Stimulated activated CD4-positive, alpha-beta T cell treated with anti-CD3 and anti-CD28 coated beads, Interleukin-4, amount 100 ng/mL, for 4 hours (primary cell): ENCODE data around the gene C22orf15.
"Not testable (repeated sequence)": the region's sequence is repeated elsewhere in the genome, so short reads cannot be mapped to it uniquely, and the experiment has no call there.

Experiments
- DNase-seq, 2 experiments: peaks; one replicate each; pipeline ENCODE4 v3.0.0-alpha.2; 2020

Gene C22orf15, protein sequence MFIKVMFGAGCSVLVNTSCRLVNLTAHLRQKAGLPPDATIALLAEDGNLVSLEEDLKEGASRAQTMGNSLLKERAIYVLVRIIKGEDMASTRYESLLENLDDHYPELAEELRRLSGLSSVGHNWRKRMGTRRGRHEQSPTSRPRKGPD

DNA sequence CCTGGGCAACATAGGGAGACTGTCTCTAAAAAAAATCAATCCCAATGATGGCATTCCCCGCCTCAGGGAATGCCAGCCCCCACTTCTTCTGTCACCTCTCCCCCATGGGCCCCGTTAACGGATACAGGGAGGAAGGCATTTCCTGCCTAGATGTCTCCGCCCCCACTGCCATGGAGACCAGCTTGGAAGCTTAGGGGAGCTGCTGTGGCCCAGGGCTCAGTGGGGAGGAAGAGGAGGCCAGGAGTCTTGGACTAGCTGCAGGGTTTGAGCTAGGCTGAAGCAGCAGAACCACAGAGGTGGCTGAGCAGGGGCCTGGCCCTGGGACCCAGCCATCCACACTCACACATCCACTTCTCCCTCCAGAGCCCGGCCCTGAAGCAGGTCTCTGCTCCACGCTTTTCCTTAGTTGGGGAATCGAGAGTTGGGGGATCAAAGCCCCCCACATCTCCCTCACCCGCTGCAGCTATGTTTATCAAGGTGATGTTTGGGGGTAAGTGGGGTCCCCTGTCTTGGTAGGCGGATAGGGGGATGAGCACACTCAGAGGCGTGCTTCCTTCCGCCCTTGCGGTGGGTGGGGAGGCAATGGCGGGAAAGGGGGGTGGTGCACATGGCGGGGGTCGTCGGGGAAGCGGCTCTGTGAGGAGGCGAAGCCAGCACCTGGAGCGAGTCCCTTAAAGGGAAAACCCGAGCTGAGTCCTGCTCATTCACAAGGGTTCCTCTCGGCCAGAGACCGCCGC is at the start of gene C22orf15:
TSS of gene C22orf15 (plus strand) at position 149 of the 737 bp plus-strand sequence. CDS start at position 466, 317 bp downstream.
- DNase-seq = no peak

DNA sequence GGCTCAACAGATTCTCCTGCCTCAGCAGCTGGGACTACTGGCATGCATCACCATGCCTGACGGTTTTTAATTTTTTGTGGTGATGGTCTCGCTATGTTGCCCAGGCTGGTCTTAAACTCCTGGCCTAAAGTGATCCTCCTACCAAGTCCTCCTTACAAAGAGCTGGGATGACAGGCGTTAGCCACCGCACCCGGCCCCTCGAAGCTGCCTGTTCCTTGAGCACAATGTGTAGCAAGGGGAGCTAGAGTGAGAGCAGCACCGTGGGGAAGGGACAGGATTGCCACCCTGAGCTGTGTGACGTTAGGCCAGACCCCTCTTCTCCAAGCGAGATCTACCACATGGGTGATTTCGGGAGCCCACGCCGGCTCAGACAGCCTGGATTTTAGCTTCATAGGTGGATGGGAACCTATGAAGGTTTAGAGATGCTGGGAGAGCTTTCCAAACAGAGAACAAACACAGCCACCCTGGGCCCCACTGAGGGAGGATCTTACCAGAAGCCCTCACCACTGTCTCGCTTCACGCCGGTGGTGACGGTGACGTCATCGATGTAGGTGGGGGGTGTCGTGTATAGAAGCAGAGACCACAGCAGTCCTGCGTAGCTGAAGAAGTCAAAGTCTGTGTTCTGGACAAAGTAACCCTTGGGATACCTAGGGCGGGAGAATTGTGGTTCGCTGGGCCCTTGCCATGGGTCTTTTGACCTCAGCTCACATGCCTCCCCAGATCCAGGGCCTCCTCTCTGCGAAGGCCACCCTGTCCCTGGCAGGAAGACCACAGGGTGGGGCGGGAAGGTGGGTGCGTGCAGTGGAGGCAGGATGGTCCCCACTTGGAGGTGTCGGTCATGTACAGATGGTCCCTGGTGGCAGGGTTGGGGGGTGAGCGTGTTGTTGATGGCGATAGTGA is 48.8 kb upstream of the C22orf15 start:
- no peak for DNase-seq

DNA sequence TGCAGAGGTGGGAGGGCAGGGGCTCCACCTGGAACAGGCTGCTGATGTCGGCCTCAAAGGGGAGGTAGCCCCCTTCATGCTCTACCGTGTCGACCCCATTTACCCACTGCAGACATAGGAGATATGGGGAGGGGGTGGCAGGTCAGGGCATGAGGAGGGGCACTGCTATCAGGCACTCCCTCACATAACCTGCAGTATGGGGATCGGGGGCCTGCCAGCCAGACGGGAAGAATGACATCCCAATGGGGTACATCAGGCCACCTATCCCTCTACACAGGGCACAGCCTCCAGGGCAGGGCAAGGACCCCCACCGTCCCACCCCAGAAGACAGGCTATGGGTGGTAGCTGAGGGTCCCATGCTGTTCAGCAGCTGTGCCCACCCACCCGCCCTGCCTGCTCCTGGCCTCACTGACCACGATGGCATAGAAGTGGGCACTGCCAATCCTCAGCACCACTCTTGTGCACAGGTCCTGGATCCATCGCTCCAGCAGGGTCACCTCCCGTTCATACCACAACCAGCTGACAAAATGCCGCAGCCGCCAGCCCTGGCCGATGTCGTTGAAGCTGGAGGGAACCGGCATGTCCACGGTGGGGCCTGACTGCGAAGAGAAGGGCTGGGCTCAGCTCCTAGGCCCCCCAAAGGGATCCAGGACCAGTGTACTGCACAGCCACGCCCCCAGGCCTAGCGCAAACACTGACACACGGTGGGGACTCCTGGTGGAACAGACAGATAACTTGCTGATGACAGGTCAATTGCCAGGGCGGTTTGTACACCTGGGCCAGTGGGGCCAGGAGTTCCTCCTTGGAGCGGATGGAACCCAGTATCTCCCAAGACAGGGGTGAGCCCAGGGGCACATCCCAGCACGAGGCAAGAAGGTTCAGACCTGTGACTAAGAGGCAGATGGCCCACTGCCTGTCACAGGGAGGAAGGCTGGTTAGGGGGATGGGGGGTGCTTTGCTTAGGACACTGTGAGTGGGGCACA is 47.9 kb upstream of the C22orf15 start:
- no peak for DNase-seq

DNA sequence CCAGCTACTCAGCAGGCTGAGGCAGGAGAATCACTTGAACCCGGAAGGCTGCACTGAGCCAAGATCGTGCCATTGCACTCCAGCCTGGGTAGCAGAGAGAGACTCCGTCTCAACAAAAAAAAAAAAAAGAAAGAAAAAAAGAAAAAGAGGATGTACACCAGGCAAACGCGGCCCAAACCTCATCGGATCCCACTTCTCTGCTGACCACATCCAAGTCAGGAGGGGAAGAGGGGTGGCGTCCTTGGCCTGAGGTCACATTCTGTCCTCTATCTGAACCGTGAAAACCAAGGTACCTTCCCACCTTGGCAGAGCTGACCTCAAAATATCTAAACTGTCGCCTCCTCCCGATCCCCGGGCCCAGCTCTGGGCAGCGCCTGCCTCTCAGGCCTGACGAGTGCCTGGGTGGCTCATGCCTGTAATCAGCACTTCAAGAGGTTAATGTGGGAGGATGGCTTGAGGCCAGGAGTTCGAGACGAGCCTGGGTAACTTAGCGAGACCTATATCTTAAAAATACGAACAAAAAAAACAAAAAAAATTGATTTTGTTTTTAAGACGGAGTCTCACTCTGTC is 46.9 kb upstream of the C22orf15 start:
- no peak for DNase-seq

DNA sequence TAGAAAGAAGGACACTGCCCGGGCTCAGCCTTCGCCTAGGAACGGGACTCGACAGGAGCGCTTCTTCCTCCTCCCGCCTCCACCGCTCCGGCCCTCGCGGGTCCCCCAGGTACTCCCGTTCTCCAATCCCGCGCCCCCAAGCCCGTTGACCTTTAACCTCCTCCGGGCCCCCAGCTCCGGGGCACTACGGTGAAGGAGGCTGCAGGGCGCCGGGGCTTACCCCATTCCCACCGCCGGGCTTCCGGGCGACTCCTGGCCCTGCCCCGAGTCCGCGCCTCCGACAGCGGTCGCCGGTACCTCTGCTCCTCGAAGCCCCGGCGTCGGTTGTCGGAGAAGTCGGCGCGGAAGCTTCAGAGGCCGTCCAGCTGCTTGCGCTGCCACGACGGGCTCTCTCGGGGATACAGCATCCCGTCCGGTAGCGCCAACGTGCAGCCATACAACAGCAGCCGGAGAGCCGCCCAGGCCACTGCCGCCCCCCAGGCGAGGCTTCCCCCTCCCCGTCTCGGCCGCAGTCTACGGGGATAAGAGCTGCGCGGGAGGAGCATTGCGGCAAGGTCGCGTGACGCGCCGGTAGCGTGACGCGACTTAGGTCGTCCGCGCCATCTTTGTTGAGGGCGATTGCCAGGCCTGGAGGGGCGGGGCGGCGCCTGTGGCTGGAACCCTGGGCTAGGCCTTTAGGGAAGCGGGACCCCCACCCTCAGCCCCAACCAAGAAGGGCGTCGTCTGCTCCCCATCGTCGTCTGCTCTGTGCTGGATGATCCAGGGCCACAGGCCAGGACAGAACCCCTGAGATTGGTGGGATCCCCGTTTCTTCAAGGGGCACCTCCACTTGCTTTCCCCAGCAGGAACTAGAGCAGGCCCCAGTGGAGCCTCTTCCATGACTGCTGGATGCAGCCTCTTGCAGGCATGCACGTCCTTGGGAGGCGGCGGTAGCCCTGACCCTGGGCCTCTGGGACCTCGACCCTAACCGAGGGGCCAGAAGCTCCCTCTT is 45.7 kb upstream of the C22orf15 start:
- DNase-seq = peak; percentile 78 to 79

DNA sequence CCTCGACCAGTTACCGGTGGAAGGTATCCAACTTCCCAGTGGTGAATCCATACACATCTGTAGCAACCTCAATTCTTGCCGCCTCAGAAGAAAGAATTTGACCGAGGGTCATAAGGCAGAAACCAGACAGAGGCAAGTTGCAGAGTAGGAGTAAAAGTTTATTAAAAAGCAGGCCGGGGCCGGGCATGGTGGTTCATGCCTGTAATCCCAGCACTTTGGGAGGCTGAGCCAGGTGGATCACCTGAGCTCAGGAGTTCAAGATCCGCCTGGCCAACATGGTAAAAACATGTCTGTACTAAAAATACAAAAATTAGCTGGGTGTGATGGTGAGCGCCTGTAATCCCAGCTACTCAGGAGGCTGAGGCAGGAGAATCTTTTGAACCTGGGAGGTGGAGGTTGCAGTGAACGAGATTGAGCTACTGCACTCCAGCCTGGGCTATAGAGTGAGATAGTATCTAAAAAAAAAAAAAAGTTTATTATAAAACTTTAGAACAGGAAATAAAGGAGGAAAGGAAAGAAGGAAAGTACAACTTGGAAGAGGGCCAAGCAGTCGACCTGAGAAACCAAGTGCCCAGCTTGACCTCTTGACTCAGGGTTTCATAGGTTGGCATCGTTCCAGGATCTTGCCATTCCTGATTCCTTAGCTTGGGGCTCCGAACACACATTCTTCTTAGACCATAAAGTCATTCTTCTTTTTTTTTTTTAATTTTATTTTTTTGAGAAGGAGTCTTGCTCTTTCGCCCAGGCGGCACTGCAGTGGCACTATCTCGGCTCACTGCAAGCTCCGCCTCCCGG is 44.2 kb upstream of the C22orf15 start:
- no peak for DNase-seq

DNA sequence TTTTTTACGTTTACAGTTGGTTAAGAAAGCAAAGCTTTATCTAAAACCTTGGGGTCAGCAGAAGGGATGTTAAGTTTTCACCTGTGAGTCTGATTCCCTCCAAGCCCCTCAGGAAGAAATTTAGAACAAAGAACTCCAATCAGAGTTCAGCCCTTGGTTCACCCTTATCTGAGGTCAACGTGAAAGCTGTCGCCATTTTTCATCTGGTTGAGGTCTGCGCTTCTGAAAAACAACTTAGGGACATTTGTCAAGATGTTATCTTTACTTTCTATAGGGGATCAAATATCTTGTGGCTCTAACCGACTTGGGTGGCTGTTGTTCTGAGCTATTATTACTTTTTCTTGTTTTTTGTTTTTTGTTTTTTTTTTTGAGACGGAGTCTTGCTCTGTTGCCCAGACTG is 41.9 kb upstream of the C22orf15 start:
- DNase-seq = no peak

DNA sequence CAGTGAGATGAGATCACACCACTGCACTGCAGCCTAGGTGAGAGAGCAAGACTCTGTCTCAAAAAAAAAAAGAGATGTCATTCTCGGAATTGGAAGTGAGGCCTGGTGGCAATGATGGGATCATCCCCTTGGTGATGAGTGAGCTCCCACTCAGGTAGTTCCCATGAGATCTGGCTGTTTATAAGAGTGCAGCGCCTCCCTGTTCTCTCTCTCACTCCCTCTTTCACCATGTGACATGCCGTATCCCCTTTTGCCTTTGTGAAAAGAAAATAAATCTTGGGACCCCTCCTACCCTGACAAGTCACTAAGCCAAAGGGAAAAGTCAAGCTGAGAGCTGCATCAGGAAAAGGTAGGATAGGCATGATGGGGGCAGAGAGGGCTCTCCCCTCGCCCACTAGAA is 40.6 kb upstream of the C22orf15 start:
- DNase-seq = no peak

DNA sequence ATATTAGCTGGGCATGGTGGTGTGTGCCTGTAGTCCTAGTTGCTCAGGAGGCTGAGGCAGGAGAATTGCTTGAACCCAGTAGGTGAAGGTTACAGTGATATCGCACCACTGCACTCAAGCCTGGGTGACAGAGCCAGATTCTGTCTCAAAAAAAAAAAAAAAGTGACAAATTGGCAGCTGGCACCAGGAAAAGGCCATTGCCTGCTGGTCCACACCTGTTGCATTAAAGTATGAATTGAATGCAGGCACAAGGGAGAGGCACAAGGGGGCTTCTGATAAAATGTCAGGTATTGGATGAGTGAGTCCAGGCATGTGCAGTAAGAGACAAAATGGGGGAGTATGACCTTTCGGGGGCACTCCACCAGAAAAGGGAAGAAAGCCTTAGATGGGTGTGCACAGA is 40.1 kb upstream of the C22orf15 start:
- DNase-seq = no peak

DNA sequence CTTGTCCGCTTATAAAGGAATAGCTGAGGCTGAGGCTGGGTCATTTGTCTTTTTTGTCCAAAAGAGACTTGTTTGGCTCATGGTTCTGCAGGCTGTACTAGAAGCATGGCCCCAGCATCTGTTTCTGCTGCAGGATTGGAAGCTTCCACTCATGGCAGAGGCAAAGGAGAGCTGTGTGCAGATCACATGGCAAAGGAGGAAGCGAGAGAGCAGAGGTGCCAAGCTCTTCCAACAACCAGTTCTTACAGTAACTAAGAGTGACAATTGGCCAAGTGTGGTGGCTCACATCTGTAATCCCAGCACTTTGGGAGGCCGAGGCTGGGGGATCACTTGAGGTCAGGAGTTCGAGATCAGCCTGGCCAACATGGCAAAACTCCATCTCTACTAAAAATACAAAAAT is 34.7 kb upstream of the C22orf15 start:
- not testable (repeated sequence) for DNase-seq

DNA sequence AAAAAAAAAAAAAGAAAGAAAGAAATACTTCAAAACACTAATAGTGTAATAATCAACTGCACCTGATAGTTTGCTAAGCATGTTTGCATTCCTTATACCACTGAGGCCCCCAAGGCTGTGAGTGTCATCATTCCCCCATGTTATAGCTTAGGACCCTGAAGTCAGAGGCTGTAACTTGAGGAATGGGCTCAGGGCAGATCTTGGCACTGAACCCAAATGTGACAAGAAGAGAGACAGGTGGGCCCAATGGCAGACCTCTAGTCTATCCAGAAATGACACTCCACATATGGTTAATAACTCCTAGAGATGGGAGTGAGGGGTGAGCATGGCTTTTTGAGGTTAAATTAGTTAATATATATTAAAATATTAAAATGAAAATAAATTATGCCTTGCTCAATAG is 25.1 kb upstream of the C22orf15 start:
- DNase-seq = no peak

DNA sequence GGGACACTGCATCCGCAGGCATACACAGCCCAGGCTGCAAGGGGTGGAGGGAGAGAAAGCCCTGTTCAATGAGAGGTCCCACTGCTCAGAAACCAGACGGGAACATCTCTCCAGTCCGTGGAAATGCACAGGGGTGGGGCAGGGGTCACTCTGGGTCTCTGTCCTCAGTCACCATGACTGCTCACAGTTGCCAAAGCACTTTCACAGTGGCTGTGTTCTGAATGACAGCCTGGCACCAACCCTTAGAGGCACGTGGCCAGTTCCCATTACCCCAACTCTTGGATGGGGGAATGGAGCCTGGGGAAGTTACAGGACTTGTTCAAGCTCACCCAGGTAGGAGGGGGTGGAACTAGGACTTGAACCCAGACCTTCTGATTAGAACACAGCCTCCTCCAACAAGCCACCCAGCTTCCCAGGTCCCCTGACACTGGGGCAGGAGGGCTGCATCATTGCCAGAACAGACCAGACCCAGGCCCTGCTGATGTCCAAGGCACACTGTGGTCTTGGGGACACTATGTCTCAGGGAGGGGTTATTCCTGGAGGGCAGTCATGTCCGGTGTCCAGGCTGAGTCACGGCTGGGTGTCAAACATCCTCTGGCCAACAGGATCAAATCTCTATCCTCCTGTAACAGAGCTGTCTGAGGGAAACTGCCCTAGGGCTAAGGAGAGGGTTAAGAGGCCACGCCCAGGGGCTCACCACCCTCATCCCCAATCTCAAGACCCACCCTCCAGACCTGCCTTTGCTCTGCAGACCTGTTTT is 20.1 kb upstream of the C22orf15 start:
- no peak for DNase-seq

DNA sequence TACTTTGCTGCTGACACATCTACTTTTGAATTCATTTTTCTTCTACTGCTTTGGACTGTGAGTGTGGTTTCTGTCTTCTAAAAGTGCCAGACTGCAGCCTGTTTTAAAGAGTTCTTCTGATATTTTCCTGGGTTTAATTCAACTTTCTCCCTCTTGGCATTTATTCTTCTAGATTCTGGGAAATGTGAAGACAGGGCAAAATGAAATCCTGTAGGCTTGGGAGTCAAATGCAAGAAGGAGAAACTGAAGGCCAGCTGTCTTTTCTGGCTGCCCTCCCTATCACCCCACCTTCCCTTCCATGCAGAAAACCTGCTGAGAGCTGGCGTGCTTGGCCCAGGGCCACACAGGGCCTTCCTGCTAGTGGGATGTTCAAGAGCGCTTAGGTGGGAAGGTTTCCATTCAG is 19.5 kb upstream of the C22orf15 start:
- no peak for DNase-seq

DNA sequence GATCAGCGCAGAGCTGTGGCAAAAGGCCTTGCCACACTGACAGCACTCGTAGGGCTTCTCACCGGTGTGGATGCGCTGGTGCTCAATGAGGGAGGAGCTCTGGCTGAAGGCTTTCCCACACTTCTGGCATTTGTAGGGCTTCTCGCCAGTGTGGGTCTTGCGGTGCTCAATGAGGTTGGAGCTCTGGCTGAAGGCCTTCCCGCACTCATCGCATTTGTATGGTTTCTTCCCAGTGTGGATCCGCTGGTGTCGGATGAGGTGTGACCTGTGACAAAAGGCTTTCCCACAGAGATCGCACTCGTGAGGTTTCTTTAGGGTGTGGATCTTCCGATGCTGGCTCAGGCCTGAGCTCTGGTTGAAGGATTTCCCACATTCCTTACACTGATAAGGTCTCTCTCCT is 18.8 kb upstream of the C22orf15 start:
- no peak for DNase-seq

DNA sequence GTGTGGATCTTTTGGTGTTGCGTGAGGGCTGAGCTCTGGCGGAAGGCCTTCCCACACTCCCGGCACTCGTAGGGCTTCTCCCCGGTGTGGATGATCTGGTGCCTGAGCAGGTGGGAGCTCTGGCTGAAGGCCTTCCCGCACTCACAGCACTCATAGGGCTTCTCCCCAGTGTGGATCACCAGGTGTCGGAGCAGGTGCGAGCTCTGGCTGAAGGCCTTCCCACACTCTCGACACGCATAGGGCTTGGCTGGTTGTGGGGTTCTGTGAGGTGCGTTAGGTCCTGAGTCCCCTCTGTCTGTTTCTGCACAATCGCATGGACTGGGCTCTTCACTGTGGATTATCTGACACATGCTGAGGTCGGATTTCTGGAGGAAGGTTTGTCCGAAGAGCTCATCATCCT is 18.3 kb upstream of the C22orf15 start:
- DNase-seq = no peak

DNA sequence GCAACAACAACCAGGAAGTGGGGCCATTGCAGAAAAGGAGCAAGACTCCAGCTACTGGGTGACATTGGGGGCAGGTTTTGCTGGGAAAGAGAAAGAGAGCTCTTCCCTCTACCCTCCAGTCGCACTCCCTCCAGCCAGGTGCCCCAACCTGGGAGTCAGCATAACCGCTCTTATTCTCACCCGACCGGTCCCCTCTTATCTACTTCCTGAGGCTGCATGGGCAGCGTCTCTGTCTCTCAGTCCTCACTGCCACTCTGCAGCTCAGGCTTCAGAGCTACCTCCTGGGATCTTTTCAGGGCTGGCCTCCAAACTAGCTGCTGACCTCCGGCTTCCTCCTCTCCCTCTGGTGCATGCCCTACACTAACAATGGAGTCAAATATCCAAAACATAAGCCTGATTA is 17.0 kb upstream of the C22orf15 start:
- no peak for DNase-seq

DNA sequence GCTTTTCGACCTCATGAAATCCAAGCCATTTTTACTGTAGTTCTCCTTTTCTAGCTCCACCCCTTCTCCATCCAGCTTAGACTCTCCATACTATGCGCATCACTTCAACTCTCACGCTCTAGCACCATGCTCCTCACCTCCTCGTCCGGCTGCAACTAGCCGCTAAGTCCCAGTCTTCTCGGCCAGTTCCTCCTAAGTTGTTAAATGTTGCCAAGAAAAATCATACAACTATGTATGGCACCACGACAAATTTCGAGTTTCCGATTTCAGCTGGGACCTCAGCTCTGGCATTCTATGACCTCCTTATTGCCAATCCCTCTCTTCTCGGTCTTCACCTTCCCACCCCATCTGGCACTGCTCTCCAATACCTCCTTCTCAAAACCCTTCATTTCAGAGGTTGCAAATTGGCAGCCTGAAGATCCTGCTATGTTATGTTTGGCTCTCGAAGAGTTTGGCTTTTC is 12.9 kb upstream of the C22orf15 start:
- DNase-seq = no peak

DNA sequence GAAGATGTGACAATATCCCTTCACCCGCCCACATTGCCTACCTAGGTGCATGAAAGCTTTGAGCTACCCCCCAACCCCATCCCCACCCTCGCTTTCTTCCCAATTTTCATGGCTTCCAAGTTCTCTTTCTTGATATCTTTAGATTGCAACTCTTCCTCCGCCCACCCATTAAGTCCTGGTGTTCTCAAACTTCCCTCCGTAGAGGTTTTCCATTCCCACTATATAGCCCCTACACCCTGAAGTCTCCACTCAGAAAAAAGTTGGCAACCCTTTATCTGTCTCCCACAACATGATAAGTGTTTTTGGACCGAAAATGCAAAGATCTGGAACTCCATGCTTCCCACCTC is 12.4 kb upstream of the C22orf15 start:
- DNase-seq = no peak

DNA sequence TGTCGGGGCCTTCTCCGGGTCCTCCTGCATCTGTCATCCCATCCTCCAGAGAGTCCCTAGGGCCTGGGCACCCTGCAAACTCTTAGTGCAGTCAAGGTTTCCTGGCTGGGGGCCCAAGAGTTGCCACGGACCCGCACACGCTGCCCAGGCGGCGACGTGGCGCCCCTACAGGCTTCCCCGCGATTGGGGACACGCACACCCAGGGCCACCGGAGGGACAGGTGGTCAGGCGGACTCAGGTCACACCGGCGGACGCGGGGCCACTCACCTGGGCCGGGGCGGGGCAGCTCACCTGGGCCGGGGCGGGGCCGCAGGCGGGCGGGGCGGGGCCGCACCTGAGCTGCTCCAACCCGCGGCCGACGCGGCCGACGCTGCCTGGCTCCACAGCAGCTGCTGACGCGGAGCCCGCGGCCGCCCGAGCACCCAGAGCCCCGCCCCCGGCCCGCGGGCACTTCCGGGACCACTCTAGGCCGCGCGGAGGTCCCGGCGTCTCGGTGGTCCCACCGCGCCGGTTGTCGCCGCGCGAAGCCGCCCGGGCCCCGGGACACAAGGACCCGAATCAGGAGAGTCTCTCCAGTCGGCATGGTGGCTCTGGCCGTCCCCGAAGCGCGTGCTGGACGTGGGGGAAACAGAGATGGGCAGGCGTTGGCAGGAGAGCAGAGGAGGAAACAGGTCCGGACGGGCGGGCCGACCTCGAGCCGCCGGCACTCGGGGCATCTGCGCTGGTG is 11.9 kb upstream of the C22orf15 start, which contains the start of gene ZNF70:
TSS of gene ZNF70 (minus strand) at position 399 of the 727 bp plus-strand sequence. CDS start 5,972 bp downstream, outside the sequence.
- peak; percentile 83 to 86 for DNase-seq
